Pericardium fibroblast (primary cell): Measurements from ENCODE around the gene MXI1. TPM values are rescaled to one million over a fixed set of nuclear protein-coding genes. Genes with fewer than 3 reads are reported as not detected.

Experiments
- total RNA-seq: library from RNA; depleted of rRNA; stranded (reverse); fragments of >200 nt; gene quantifications from 2 replicates; pipeline ENCODE4 v1.2.3, GENCODE V29; 2015

Gene MXI1
- total RNA-seq: 16.3 and 27.4 TPM in 2 replicates

DNA sequence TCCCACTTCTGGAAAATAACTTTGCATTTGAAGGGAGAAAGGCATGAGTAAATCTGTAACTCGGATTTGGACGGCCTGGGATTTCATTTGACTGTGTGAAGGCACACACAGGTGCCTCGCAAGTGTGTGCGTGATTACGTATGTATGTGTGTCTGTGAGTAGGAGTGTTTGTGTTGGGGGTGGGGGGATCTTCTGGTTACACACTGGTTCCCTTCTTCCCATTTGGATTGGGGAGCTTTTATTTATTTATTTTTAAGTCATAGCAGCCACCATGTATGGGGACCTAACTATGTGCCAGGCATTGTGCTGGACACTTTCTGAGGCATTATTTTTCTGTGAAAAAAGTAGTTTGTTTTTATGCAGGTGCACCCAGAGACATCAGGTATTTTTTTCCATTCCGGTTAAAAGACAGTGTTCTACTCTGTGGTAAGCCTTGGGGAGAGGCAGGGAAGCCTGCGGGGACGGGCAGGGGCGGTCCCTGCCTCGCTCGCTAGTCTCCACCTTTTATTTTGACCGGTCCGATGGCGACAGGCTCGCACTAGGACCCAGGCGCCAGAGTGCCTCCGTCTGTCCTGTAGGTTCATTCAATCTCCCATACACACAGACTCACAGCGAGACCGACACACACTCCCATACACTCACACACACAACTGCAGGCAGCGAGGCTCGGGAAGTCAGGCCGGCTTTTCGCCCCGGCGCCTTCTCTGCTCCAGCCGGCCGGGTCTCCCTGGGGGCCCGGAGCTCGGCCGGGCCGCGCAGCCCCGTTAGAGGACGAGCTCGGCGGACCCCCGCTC is at the start of gene MXI1:
TSS of gene MXI1 (plus strand) at position 595 of the 794 bp plus-strand sequence. CDS start 204 bp downstream, outside the sequence.

DNA sequence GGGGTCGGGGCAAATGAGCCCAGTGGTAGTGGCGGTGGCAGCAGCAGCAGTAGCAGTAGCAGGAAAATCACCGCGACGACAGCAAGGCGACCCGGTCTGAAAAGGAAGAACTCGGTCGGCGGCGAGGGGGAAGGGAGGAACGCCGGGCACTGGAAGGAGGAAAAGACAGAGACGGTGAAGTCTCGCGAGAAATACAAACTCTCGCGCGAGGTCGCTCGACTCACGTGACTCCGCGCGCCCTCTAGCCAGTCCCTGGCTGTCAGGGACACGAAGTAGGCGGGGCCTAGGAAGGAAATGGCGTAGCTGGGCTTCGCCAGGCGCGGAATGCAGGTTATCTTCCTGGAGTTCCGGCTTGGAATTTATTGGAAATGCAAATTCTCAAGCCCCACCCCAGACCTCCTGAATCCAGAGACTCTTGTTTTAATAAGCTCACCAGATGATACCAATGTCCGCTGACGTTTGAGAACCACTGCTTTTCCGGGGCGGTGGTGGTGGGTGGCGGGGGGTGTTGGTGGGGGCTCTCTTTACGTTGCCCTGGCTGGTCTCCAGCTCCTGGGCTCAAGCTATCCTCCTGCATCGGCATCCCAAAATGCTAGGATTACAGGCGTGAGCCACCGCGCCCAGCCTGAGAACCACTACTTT is 97.5 kb downstream of the MXI1 start, which contains the start of gene SMNDC1:
TSS of gene SMNDC1 (minus strand) at position 141 of the 642 bp plus-strand sequence. CDS start 1,333 bp downstream, outside the sequence.

Other genes with a start within 250 kb of the MXI1 start
- gene ADD3, start 199.6 kb upstream of the MXI1 start, total RNA-seq: 232 and 310 TPM in 2 replicates
- 3.3 and 6.4 TPM in 2 replicates for gene SMNDC1, start 97.3 kb downstream of the MXI1 start, total RNA-seq